KMS-11 (cell line): Measurements from ENCODE around the gene MRM3.

Experiments used
- H2AFZ ChIP-seq: fragments of 200-600 bp; sonication (generic); 2 replicates; pipeline ENCODE4 v1.6.1; 2016; ENCODE audit warnings: antibody characterized with exemption, mixed run types, low read depth
- H3K27ac ChIP-seq: fragments of 200-600 bp; sonication (generic); 2 replicates; pipeline ENCODE4 v1.6.1; 2016; ENCODE audit warnings: mild to moderate bottlenecking, mixed run types
- H3K27me3 ChIP-seq: fragments of 200-600 bp; sonication (generic); 2 replicates; pipeline ENCODE4 v1.6.1; 2017; ENCODE audit warnings: mild to moderate bottlenecking, low read depth, mixed run types, moderate library complexity; ENCODE audit not compliant: insufficient read depth
- H3K36me3 ChIP-seq: fragments of 200-600 bp; sonication (generic); 2 replicates; pipeline ENCODE4 v1.6.1; 2017; ENCODE audit warnings: mild to moderate bottlenecking, mixed run types; ENCODE audit not compliant: insufficient read depth
- H3K4me1 ChIP-seq: fragments of 200-600 bp; sonication (generic); 2 replicates; pipeline ENCODE4 v1.6.1; 2016; ENCODE audit warnings: mild to moderate bottlenecking, low read depth, mixed run types; ENCODE audit not compliant: poor library complexity, severe bottlenecking
- H3K4me2 ChIP-seq: fragments of 200-600 bp; sonication (generic); 2 replicates; pipeline ENCODE4 v1.7.0; 2016; ENCODE audit warnings: mild to moderate bottlenecking, mixed run types
- H3K4me3 ChIP-seq: fragments of 200-600 bp; sonication (generic); IDR thresholded peaks from 2 replicates; pipeline ENCODE4 v1.6.1; 2017; ENCODE audit warnings: low read depth, low read length, mixed read lengths; ENCODE audit not compliant: insufficient read depth
- H3K79me2 ChIP-seq: fragments of 200-600 bp; sonication (generic); 2 replicates; pipeline ENCODE4 v1.6.1; 2016; ENCODE audit warnings: low read depth, mixed run types; ENCODE audit not compliant: insufficient read depth
- H3K9ac ChIP-seq: fragments of 200-600 bp; sonication (generic); 2 replicates; pipeline ENCODE4 v1.6.1; 2016; ENCODE audit warnings: mild to moderate bottlenecking, mixed run types
- H4K20me1 ChIP-seq: fragments of 200-600 bp; sonication (generic); 2 replicates; pipeline ENCODE4 v1.6.1; 2016; ENCODE audit warnings: mild to moderate bottlenecking, mixed run types; ENCODE audit not compliant: insufficient read depth
- TF ChIP-seq, protein P1 (sequence below): fragments of 200-600 bp; sonication (generic); conservative IDR thresholded peaks from 2 replicates; pipeline ENCODE4 v1.6.1; 2017; ENCODE audit warnings: low read depth, mild to moderate bottlenecking, antibody characterized with exemption, low read length, moderate library complexity, mixed read lengths

MRM3 gene

DNA sequence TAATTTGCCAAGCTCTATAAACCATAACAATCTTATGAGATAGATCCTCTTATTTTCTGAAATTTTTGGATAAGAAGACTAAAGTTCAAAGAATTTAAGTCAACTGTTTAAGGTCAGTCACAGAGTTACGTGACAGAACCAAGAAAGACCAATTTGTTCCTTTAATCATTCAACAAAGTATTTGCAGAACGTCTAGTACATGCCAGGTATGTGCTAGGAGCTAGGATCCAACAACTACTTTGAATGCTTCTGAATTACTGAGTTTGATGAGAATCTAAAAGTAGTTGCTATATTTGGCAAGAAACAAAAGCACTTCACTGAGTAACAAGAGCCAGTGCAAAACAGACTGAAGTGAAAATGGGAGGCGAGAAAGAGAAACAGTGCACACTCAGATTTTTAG, 15.1 kb upstream of the MRM3 start:
- Histone ChIP-seq H3K36me3 (no peaks in the 10 kb centered on the region), H4K20me1 (no peaks in the 10 kb centered on the region), H2AFZ (no peak overlapping the region), H3K79me2 (no peaks in the 10 kb centered on the region), H3K27ac (no peak overlapping the region), H3K4me3 (no peak overlapping the region), H3K27me3 (no peaks in the 10 kb centered on the region), H3K9ac (no peak overlapping the region), H3K4me2 (no peak overlapping the region), H3K4me1 (no peaks in the 10 kb centered on the region)
- TF ChIP-seq, protein P1, sequence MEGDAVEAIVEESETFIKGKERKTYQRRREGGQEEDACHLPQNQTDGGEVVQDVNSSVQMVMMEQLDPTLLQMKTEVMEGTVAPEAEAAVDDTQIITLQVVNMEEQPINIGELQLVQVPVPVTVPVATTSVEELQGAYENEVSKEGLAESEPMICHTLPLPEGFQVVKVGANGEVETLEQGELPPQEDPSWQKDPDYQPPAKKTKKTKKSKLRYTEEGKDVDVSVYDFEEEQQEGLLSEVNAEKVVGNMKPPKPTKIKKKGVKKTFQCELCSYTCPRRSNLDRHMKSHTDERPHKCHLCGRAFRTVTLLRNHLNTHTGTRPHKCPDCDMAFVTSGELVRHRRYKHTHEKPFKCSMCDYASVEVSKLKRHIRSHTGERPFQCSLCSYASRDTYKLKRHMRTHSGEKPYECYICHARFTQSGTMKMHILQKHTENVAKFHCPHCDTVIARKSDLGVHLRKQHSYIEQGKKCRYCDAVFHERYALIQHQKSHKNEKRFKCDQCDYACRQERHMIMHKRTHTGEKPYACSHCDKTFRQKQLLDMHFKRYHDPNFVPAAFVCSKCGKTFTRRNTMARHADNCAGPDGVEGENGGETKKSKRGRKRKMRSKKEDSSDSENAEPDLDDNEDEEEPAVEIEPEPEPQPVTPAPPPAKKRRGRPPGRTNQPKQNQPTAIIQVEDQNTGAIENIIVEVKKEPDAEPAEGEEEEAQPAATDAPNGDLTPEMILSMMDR: no peak

DNA sequence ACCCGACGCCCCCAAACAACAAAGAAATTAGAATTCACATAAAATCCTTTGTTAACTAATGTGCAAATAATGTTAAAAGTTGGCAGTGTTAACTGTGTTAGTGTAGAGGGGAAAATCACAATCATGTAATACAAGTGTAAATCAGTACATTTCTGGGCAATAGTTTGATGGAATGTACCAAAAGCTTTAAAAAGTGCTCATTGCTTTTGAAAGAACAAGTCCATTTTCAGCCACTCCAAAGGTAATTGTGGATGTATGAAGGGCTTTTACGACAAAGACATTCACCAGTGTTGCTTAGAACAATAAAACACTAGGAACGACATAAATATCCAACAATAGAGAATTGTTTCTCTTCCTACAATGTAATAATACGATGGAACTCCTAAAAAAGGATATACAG, 9.1 kb upstream of the MRM3 start:
- H3K4me1 ChIP-seq: peaks cover 8% of the 10 kb centered on the region
- no peaks in the 10 kb centered on the region for H3K79me2 ChIP-seq
- H3K4me3 ChIP-seq: no peak overlapping the region
- H3K36me3 ChIP-seq: no peaks in the 10 kb centered on the region
- H3K27me3 ChIP-seq: no peaks in the 10 kb centered on the region
- H3K27ac ChIP-seq: no peak overlapping the region
- H2AFZ ChIP-seq: no peak overlapping the region
- H3K9ac ChIP-seq: no peak overlapping the region
- H3K4me2 ChIP-seq: no peak overlapping the region
- no peaks in the 10 kb centered on the region for H4K20me1 ChIP-seq
- TF ChIP-seq, protein P1: no peak

DNA sequence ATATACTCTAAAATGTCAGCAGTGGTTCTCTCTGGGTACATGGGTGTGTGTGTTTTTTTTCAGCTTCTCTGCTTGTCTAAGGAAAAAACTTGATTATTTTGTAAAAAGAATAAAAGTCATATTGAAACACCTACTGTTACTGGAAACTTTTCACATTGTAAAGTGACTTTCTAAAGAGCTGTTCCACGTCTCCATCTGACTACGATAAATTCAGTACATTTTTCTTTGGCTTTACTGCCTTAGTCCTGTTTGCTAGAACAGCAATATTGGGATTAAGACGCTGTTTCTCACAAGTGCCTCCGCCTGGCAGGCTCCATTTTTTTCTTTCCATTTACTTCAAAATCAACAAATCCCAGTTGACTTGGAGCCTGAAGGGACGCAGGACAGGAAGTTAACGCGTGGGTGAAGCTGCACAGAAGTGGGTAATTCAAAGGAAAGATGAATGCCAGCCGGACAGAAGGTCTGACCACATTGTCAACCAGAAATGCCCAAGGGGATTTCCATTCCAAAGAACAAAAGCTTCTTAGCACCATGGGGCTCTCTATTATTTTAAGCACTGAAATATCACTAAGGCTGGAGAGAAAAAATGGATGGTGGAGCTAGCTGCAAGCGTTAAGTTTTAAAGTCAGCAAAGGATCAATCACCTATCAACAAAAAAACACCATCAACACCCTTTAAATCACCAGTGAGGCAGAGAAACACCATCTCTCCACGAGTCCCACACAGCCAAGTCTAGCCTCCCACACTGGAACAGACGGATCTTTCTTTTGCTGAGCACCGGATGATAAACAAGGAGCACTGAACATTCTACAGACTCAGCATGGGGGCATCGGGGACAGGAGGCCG, 8.5 kb upstream of the MRM3 start:
- Histone ChIP-seq H3K4me1 (peaks cover 8% of the 10 kb centered on the region), H3K36me3 (no peaks in the 10 kb centered on the region), H3K27ac (no peak overlapping the region), H3K4me2 (no peak overlapping the region), H4K20me1 (no peaks in the 10 kb centered on the region), H3K4me3 (no peak overlapping the region), H3K9ac (no peak overlapping the region), H3K27me3 (no peaks in the 10 kb centered on the region), H3K79me2 (no peaks in the 10 kb centered on the region), H2AFZ (no peak overlapping the region)
- TF ChIP-seq, protein P1: no peak

DNA sequence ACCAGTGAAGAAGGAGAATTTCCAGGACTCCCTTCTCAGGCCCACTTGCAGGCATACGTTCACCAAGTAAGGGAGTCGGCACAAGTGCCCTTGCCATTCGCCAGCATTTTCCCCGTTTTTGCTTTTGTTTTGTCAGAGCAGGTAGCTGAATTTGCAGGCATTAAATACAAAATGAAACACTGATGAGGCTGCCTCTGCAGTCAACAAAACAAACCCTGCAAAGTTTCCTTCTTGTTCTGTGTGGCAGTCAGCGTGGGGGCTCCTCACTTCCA, 7.9 kb upstream of the MRM3 start:
- no peak overlapping the region for H3K9ac ChIP-seq
- H3K79me2 ChIP-seq: no peaks in the 10 kb centered on the region
- H3K4me1 ChIP-seq: peaks cover 8% of the 10 kb centered on the region
- no peak overlapping the region for H3K27ac ChIP-seq
- no peak overlapping the region for H3K4me2 ChIP-seq
- no peaks in the 10 kb centered on the region for H3K27me3 ChIP-seq
- no peak overlapping the region for H3K4me3 ChIP-seq
- no peaks in the 10 kb centered on the region for H4K20me1 ChIP-seq
- TF ChIP-seq, protein P1: no peak
- H3K36me3 ChIP-seq: no peaks in the 10 kb centered on the region
- H2AFZ ChIP-seq: no peak overlapping the region
